Activated CD4-positive, alpha-beta T cell treated with anti-CD3 and anti-CD28 coated beads, Interleukin-10, Interleukin-2, amounts not matched to agents 100 ng/mL and 50 ng/mL, durations not matched to agents 16 hours and 8 hours (primary cell): ENCODE data around the gene CRBN.
A peak's percentile ranks its signal among the peaks of the same experiment; 100 is the strongest.

Experiments
- DNase-seq: peaks from one replicate; pipeline ENCODE4 v3.0.0-alpha.2; 2020

CRBN gene

GRCh38 chr3:3109407-3110298, 69.8 kb downstream of the CRBN start:
- DNase-seq: peak; percentile 57

- no peak for DNase-seq
Measured at GRCh38 chr3:3107858-3108257, 71.6 kb downstream of the CRBN start.

- DNase-seq: no peak
Measured at GRCh38 chr3:3107181-3107580, 72.3 kb downstream of the CRBN start.

- DNase-seq: no peak
Measured at GRCh38 chr3:3105815-3106214, 73.7 kb downstream of the CRBN start.

- no peak for DNase-seq
Measured at GRCh38 chr3:3105246-3105645, 74.2 kb downstream of the CRBN start.

GRCh38 chr3:3102751-3103150, 76.7 kb downstream of the CRBN start:
- DNase-seq: no peak

- DNase-seq: peak; percentile 14
Measured at GRCh38 chr3:3101660-3102458, 77.6 kb downstream of the CRBN start.
